Measurements from ENCODE around the gene SLC41A3. TPM values are rescaled to one million over a fixed set of nuclear protein-coding genes. Genes with fewer than 3 reads are reported as not detected.
"Not testable (repeated sequence)": the region's sequence is repeated elsewhere in the genome, so short reads cannot be mapped to it uniquely, and the experiment has no call there.

Gene SLC41A3
- total RNA-seq, 2 experiments from 2014 or later, result 22.5 to 23.8 TPM

DNA sequence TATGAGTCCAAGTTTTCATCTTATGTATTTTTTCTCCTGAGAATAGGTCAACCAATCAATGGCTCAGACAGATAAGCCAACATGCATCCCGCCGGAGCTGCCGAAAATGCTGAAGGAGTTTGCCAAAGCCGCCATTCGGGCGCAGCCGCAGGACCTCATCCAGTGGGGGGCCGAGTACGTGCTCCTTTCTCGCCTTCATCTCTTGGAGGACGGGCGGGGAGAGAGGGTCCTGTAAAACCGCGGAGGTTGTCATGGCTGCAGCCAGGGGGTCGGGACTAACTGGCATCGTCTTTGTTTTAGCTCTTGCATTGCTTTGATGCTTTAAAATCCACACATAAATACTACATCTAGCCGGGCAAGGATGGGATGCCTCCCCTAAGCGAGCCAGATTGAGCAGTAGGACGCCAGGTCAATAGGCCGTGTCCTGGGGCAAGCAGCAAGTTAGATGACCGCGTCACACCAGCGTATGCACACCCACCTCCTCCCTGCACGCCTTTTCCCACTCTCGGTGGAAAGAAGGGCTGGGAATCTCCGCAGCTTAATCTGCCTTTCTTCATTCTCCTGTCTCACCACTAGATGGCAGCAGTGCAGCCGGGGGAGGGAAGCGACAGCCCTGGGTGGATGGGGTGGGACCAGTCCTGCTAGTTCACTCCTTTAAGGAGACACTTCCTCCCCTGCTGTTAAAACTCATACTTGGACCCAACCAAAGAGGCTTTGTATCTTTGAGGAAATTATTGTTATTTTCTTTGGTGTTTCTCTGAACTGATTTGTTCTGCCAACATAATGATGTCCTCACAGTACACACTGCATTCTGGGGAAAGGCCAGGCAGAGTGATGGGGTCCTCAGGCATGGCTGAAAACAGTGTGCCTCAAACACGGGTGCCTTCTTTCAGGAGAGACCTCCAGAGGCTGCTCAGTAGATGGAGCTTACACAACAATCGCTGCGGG, 111.7 kb downstream of the SLC41A3 start:
- CTCF ChIA-PET, result interaction anchor here (0.9 to 1.6 kb wide), 2 partner anchors 43 to 162 kb away, joined by 3 to 5 read pairs; no protein-coding TSS in a partner anchor
- ATAC-seq (peak; percentile 74), DNase-seq (peak; percentile 48)
- not testable (repeated sequence) for H3K36me3 Mint-ChIP-seq; H3K4me3 Mint-ChIP-seq; H3K4me1 Mint-ChIP-seq; H3K27ac Mint-ChIP-seq; H3K9me3 Mint-ChIP-seq (ENCODE audit: low read depth)
- H3K27me3 Mint-ChIP-seq, result peaks cover 34% of the 10 kb centered on the region

DNA sequence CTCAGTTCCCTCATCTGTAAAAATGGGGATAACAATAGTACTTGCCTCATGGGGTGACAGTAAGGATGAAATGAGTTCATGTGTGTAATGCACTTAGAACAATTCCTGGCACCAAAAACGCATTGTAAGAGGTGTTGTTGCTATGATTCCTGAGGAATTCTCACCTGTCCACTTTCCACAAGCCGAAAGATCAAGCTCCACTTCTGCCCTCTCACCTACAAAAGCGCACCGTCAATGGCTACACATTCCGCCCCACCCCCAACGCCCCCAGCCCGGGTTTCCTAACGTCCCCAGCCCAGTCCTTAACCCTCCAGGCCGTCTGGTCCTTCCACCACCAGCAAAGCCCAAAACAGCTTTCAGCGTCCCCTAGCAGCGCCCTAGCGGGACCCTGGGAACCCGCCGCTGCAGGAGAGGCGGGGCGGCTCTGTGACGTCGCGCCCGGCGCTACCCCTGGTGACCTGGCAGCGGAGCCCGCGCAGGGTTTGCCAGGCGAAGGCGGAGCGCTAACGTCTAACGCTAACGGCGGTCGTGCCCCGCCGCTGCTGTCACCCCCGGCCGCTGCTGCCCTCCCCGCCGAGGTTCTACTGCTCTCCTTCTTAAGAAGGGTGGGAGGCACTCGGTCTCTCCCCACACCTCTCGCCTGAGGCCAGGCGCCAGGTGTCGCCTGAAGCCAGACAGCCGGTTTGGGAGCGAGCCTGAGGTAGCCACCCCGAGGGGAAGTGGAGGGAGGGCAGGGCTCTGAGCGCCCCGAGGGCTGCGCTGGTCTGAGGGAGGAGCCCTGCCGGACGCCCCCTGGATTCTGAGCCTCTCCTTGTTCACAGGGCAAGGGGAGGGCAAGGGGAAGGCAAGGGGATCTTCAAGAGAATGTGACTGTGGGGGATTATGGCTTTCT, 115.0 kb downstream of the SLC41A3 start, which contains the start of gene ROPN1B:
ROPN1B (plus strand) TSS at position 478 of the 892 bp plus-strand sequence. CDS start 2,877 bp downstream, outside the sequence.
- H3K4me1 Mint-ChIP-seq; DNase-seq; CTCF ChIA-PET; H3K9me3 Mint-ChIP-seq (ENCODE audit: low read depth); H3K36me3 Mint-ChIP-seq; H3K27ac Mint-ChIP-seq; H3K4me3 Mint-ChIP-seq: not testable (repeated sequence)
- peaks cover 38% of the 10 kb centered on the region for H3K27me3 Mint-ChIP-seq
- ATAC-seq, result peak; percentile 85

DNA sequence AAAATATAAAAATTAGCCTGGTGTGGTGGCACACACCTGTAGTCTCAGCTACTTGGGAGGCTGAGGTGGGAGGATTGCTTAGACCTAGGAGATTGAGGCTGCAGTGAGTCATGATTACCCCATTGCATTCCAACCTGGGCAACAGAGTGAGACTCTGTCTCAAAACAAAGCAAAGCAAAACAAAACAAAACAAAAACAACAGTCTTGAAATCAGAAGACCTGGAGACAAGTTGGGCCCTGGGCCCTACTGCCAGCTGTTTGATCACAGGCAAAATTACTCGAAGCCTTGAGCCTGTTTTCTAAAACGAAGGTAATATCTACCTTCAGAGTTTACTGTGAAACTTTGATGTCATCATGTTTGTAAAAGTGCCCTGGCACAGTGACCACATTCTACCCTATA, 115.8 kb downstream of the SLC41A3 start:
- H3K27ac Mint-ChIP-seq; H3K36me3 Mint-ChIP-seq; H3K4me1 Mint-ChIP-seq; H3K4me3 Mint-ChIP-seq; DNase-seq; ATAC-seq; H3K9me3 Mint-ChIP-seq (ENCODE audit: low read depth); CTCF ChIA-PET: not testable (repeated sequence)
- peaks cover 38% of the 10 kb centered on the region for H3K27me3 Mint-ChIP-seq

DNA sequence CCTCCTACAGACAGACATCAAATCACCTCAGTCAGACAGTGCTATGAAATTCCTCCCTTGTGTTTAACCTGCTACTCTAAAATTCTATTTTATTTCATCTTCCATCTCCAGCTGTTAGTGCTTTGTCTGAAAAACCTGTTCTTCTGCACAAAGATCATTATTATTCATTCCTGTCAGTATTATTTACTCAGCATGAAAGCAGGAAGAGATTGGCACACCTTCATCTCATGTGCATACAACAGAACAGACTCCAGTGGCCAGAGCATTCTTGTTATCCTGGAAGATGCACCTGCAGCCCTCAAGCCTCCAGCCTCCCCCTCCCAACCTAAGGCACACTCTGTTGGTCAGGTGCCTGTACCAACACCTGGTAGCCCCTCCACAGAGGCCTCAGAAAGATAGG, 116.8 kb downstream of the SLC41A3 start:
- CTCF ChIA-PET, result no interaction called here
- Mint-ChIP-seq H3K4me3 (no peak overlapping the region), H3K27me3 (peaks cover 35% of the 10 kb centered on the region), H3K9me3 (ENCODE audit: low read depth) (no peaks in the 10 kb centered on the region), H3K4me1 (peaks cover 3% of the 10 kb centered on the region), H3K36me3 (no peaks in the 10 kb centered on the region), H3K27ac (no peak overlapping the region)
- no peak for ATAC-seq
- DNase-seq, result no peak

DNA sequence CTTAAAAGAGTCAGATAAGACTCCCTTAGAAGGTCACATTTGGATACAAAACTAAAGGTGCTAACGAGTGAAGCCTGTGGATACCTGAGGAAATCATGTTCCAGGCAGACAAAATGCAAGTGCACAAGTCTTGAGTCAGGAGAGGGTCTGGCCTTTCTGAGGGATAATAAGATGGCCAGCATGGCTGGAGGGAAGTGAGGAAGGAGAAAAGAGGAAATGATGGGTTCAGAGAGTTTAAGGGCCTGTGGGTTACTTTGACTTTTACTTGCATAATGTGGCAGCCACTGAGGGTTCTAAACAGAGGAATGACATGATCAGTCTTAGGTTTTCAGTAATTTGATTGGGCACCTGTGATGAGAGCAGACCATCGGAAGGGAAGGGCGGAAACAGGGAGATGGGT, 118.4 kb downstream of the SLC41A3 start:
- Mint-ChIP-seq H3K27ac (no peak overlapping the region), H3K4me1 (no peaks in the 10 kb centered on the region), H3K36me3 (no peaks in the 10 kb centered on the region), H3K27me3 (peaks cover 20% of the 10 kb centered on the region), H3K9me3 (ENCODE audit: low read depth) (no peaks in the 10 kb centered on the region), H3K4me3 (no peak overlapping the region)
- CTCF ChIA-PET, result no interaction called here
- no peak for DNase-seq
- ATAC-seq, result no peak

DNA sequence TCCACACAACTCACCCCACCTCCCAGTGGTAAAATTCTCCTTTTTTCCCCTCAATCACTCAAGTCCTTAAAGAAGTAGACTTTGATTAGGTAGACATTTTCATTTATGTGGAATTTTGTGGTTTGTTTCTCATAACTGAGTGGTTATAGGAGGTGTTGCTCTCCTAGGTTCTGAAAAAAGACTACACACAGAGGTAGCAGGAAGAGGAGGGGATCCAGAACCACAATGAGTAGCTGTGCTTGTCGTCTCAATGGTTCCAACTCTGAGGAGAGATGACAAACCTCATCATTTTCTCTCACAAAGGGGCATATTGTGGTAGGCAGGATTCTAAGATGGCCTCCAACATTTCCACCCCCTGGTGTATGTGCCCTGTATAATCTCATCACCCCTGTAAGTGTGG, 120.1 kb downstream of the SLC41A3 start:
- H3K9me3 Mint-ChIP-seq (ENCODE audit: low read depth); H3K27ac Mint-ChIP-seq; H3K36me3 Mint-ChIP-seq; CTCF ChIA-PET; H3K4me3 Mint-ChIP-seq; DNase-seq; ATAC-seq; H3K4me1 Mint-ChIP-seq: not testable (repeated sequence)
- H3K27me3 Mint-ChIP-seq, result peaks cover 14% of the 10 kb centered on the region

DNA sequence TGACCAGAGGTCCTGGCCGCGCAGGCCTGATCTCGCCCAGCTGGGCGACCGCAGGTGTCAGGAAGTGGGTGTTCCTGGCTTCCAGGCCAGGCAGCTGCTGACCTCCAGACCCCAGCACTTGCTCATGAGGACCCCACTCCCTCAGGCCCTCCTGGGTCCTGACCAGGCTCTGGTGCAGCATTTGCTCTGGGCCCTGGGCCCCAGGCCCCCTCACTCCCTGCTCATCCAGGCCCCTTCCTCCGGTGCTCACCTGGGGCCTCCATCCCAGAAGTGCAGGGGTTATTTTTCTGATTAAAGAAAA, 122.7 kb downstream of the SLC41A3 start:
- H3K4me1 Mint-ChIP-seq, result no peaks in the 10 kb centered on the region
- H3K9me3 Mint-ChIP-seq (ENCODE audit: low read depth), result no peaks in the 10 kb centered on the region
- H3K27me3 Mint-ChIP-seq, result peaks cover 16% of the 10 kb centered on the region
- no peak overlapping the region for H3K4me3 Mint-ChIP-seq
- ATAC-seq, result no peak
- no peak overlapping the region for H3K27ac Mint-ChIP-seq
- no peak for DNase-seq
- CTCF ChIA-PET, result no interaction called here
- peaks cover 1% of the 10 kb centered on the region for H3K36me3 Mint-ChIP-seq

DNA sequence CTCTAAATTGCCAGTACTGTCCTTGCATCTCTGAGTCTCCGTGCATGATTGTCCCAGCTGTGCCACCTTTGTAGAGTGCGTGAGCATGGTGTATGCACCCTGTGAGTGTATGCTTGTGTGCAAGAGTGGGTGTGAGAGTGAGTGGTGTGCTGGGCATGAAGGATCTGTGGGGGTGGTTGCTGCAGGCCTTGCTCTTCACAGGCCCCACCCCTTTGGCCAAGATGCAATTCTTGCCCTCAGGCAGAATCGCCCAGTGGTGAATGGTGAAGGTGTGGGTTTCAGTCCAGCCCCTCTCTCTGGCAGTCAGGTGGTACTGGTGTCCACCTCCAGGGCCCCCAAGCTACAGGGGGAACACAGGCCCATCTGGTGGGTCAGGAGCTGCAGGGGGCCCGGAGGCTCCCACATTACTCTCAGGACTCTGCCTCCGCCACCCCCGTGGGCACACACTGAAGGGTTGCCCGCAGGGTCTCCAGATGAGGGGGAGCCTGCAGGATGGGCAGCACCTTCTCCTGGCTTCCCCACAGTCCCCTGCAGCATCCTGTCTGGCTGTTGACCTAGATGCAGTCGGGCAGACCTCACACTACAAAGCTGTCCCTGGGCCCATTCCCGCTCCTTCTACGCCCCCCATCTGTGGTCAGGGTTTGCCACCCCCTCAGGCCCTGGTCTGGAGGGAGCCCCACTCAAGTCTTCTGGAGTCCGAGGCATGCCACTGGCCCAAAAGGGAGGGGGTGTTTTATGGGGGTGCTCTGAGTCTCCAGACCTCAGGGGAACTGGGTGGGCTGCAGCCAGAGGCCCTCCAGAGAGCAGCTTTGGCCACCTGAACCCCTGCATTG, 123.3 kb downstream of the SLC41A3 start:
- CTCF ChIA-PET, result no interaction called here
- no peaks in the 10 kb centered on the region for H3K4me1 Mint-ChIP-seq
- DNase-seq, result no peak
- H3K9me3 Mint-ChIP-seq (ENCODE audit: low read depth), result no peaks in the 10 kb centered on the region
- ATAC-seq, result no peak
- no peak overlapping the region for H3K4me3 Mint-ChIP-seq
- H3K27ac Mint-ChIP-seq, result no peak overlapping the region
- H3K27me3 Mint-ChIP-seq, result peaks cover 21% of the 10 kb centered on the region
- peaks cover 1% of the 10 kb centered on the region for H3K36me3 Mint-ChIP-seq

DNA sequence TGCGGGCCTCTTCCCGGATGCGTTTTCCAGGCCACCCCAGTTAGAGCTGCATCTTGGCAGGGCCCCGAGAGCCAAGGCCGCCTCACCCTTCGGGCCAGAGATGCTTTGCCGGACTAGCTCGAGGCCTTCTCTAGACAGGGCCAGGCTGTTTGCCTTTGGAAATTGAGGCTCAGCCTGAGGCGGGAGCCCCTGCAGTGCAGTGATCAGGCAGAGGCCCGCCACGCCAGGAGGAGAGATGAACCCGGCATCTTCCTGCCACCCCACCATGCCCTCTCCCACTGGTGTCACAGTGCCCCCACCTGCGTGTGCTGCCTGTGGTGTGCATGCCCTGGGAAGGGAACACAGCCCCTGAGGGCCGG, 123.9 kb downstream of the SLC41A3 start:
- DNase-seq (no peak), ATAC-seq (no peak)
- H3K4me3 Mint-ChIP-seq, result no peak overlapping the region
- no peaks in the 10 kb centered on the region for H3K9me3 Mint-ChIP-seq (ENCODE audit: low read depth)
- CTCF ChIA-PET, result no interaction called here
- H3K27ac Mint-ChIP-seq, result no peak overlapping the region
- H3K27me3 Mint-ChIP-seq, result peaks cover 26% of the 10 kb centered on the region
- H3K36me3 Mint-ChIP-seq, result peaks cover 1% of the 10 kb centered on the region
- H3K4me1 Mint-ChIP-seq, result no peaks in the 10 kb centered on the region

DNA sequence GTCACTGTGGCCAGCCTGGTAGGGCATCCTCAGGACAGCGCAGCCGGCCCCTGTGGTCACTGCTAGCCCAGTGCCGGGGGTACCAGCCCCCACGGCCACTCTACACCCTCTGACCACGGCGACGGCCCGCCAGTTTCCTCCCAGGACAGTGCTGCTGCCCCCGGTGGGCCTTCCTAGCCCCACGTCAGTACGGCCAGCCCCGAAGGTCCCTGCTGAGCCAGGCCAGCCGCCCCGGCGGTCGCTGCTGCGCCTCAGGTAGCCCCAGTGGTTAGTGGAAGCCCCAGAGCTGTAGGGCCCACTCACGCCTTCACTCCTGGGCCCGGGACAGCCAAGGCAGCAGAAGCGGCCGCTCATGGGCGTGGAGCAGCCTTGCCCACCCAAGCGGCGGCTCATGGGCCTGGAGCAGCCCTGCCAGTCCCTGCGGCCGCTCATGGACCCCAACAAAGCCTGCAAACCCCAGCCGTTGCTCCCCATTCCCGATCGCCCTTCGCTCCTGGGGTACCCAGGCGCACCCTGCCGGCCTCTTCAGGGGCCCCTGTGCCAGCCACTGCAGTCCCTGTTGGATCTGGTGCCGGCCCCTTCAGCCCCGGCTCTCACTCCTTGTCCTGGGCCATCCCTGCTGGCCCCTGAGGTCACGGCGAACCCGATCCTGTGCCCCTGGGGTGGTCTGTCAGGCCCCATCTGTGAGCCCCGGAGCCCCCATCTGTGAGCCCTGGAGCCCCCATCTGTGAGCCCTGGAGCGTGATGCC, 124.4 kb downstream of the SLC41A3 start:
- H3K4me3 Mint-ChIP-seq, result no peak overlapping the region
- H3K4me1 Mint-ChIP-seq, result no peaks in the 10 kb centered on the region

DNA sequence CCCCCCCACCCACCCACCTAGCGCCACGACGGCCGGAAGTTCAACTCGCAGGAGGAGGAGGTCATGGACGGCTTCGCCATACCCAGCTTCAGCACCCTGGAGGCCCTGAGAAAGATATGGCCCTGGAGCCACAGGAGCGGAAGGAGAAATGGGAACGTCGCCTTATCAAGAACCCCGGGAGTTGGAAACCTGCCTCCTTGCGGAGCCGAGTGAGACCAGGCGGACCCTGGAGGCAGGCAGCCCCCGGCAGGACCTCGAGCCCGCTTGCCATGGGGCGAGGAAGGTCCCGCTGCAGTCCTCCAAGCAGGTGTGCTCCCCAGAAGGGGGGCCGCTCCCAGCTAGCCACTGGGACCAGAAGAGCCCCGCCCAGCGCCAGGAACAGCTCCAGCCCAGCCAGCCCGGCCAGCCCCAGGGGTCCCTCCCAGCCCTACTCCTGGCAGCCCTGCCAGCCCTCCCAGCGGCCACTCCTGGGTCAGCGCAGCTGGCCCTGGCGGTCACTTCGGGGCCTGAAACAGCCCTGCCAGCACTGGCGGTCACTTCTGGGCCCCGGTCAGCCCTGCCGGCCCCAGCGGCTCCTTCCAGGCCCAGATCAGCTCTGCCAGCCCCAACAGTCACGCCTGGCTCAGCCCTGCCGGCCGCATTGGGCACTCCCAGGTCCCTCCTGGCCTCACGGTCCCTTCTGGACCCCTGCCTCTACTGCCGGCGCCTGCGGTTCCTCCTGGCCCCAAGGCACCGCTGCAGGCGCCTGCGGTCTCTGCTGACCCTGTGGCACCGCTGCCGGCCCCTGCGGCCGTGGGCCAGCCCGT, 125.2 kb downstream of the SLC41A3 start:
- peaks cover 32% of the 10 kb centered on the region for H3K27me3 Mint-ChIP-seq
- no peak overlapping the region for H3K4me3 Mint-ChIP-seq
- no peaks in the 10 kb centered on the region for H3K4me1 Mint-ChIP-seq
- CTCF ChIA-PET, result no interaction called here
- H3K27ac Mint-ChIP-seq, result no peak overlapping the region
- ATAC-seq, result no peak
- H3K36me3 Mint-ChIP-seq, result peaks cover 1% of the 10 kb centered on the region
- H3K9me3 Mint-ChIP-seq (ENCODE audit: low read depth), result no peaks in the 10 kb centered on the region
- DNase-seq, result no peak

More for the DNA sequence above, 124.4 kb downstream of the SLC41A3 start:
- no peak for DNase-seq
- H3K27ac Mint-ChIP-seq, result no peak overlapping the region
- H3K27me3 Mint-ChIP-seq, result peaks cover 31% of the 10 kb centered on the region
- peaks cover 1% of the 10 kb centered on the region for H3K36me3 Mint-ChIP-seq
- CTCF ChIA-PET, result no interaction called here
- ATAC-seq, result no peak
- no peaks in the 10 kb centered on the region for H3K9me3 Mint-ChIP-seq (ENCODE audit: low read depth)

Measured in activated CD8-positive, alpha-beta memory T cell treated with anti-CD3 and anti-CD28 coated beads, Interleukin-2, amount 10 ng/mL, durations not matched to agents 7 days and 5 days (primary cell).